CD4-positive, alpha-beta T cell treated with Interleukin-17A for 4 hours (primary cell): ENCODE measurements around the gene PDE8B.

ENCODE experiments used
- DNase-seq: peaks from one replicate; pipeline ENCODE4 v3.0.0-alpha.2; 2020; ENCODE audit warnings: mixed read lengths

The PDE8B gene

GRCh38 chr5:77189421-77189820 is 21.1 kb upstream of the PDE8B start:
- DNase-seq = no peak

GRCh38 chr5:77192441-77193050 is 17.9 kb upstream of the PDE8B start:
- no peak for DNase-seq

GRCh38 chr5:77194762-77195161 is 15.7 kb upstream of the PDE8B start:
- DNase-seq = no peak

GRCh38 chr5:77197840-77198554 is 12.5 kb upstream of the PDE8B start:
- no peak for DNase-seq

- no peak for DNase-seq
Observed at GRCh38 chr5:77200663-77201062, 9.8 kb upstream of the PDE8B start.

GRCh38 chr5:77202145-77202544 is 8.3 kb upstream of the PDE8B start:
- DNase-seq = no peak

- no peak for DNase-seq
Observed at GRCh38 chr5:77204967-77205366, 5.5 kb upstream of the PDE8B start.

- no peak for DNase-seq
Observed at GRCh38 chr5:77208507-77209163, 1.8 kb upstream of the PDE8B start.

- no peak for DNase-seq
Observed at GRCh38 chr5:77209495-77210090, 887 bp upstream of the PDE8B start.

GRCh38 chr5:77210964-77211690 is 647 bp downstream of the PDE8B start:
- no peak for DNase-seq

- no peak for DNase-seq
Observed at GRCh38 chr5:77211691-77212047, 1.2 kb downstream of the PDE8B start.

GRCh38 chr5:77213601-77214000 is 3.1 kb downstream of the PDE8B start:
- DNase-seq = no peak

GRCh38 chr5:77214151-77214550 is 3.7 kb downstream of the PDE8B start:
- DNase-seq = no peak

GRCh38 chr5:77218263-77218662 is 7.8 kb downstream of the PDE8B start:
- no peak for DNase-seq

- DNase-seq = no peak
Observed at GRCh38 chr5:77221115-77221514, 10.6 kb downstream of the PDE8B start.

- DNase-seq = no peak
Observed at GRCh38 chr5:77222722-77223121, 12.2 kb downstream of the PDE8B start.

- DNase-seq = no peak
Observed at GRCh38 chr5:77223653-77224052, 13.2 kb downstream of the PDE8B start.

GRCh38 chr5:77224672-77225355 is 14.3 kb downstream of the PDE8B start:
- no peak for DNase-seq

- DNase-seq = no peak
Observed at GRCh38 chr5:77225531-77225930, 15.1 kb downstream of the PDE8B start.

GRCh38 chr5:77229887-77230286 is 19.4 kb downstream of the PDE8B start:
- no peak for DNase-seq

GRCh38 chr5:77230727-77231470 is 20.4 kb downstream of the PDE8B start:
- no peak for DNase-seq
